GM12891 (cell line): ENCODE measurements around the gene APPL2.

Experiments
- PAX5 ChIP-seq: IDR thresholded peaks from 2 replicates; pipeline ENCODE4 v1.6.1; 2011; ENCODE audit warnings: low read length, moderate library complexity, mild to moderate bottlenecking; ENCODE audit not compliant: insufficient read depth, severe bottlenecking
- POLR2A ChIP-seq: IDR thresholded peaks from 2 replicates; pipeline ENCODE4 v1.6.1; 2011; ENCODE audit warnings: low read depth, low read length, control low read depth
- POLR2AphosphoS5 ChIP-seq: IDR thresholded peaks from 2 replicates; pipeline ENCODE4 v1.6.1; 2011; ENCODE audit warnings: low read depth, low read length, control low read depth
- POU2F2 ChIP-seq: IDR thresholded peaks from 2 replicates; pipeline ENCODE4 v1.6.1; 2011; ENCODE audit warnings: low read depth, mild to moderate bottlenecking, control low read depth, low read length, moderate library complexity
- SPI1 ChIP-seq: IDR thresholded peaks from 2 replicates; pipeline ENCODE4 v1.6.1; 2011; ENCODE audit warnings: low read depth, low read length, control low read depth
- TAF1 ChIP-seq: IDR thresholded peaks from 2 replicates; pipeline ENCODE4 v1.6.1; 2011; ENCODE audit warnings: low read depth, low read length, control low read depth

GRCh38 chr12:105142259-105142658, 93.7 kb downstream of the APPL2 start:
- TF ChIP-seq POLR2A (no peak), POLR2AphosphoS5 (no peak), TAF1 (no peak), SPI1 (no peak), POU2F2 (no peak), PAX5 (no peak)
